ENCODE data around the gene SERPINB7. TPM values are rescaled to one million over a fixed set of nuclear protein-coding genes. Genes with fewer than 3 reads are reported as not detected.

The SERPINB7 gene
- total and polyA plus RNA-seq, 7 donors: 0.10 TPM; not detected in 6

- 13 to 39% methylated on average over 1 of the region's 1 CpG for WGBS, 2 donors
- no peak overlapping the region for H3K4me3 ChIP-seq
- H3K27me3 ChIP-seq: no peaks in the 10 kb centered on the region
- TF ChIP-seq POLR2AphosphoS5 (IDR thresholded peaks at IDR 0.05) (no peak), CTCF (IDR thresholded peaks at IDR 0.05) (no peak), EP300 (IDR thresholded peaks at IDR 0.05) (no peak), POLR2A (IDR thresholded peaks at IDR 0.05) (no peak)
- DNase-seq: no peak
- no peak overlapping the region for H3K27ac ChIP-seq
- H3K36me3 ChIP-seq: no peaks in the 10 kb centered on the region
- peaks cover 0 to 7% (median 0%) of the 10 kb centered on the region in 4 donors for H3K4me1 ChIP-seq
- intact Hi-C loops (cut with DNase I): no loop called here
- no peaks in the 10 kb centered on the region for H3K9me3 ChIP-seq
These were observed 4.2 kb downstream of the SERPINB7 start for GRCh38 chr18:63779386-63779785.

GRCh38 chr18:63783394-63783793 lies 8.2 kb downstream of the SERPINB7 start:
- Histone ChIP-seq H3K9me3 (no peaks in the 10 kb centered on the region), H3K27ac (no peak overlapping the region), H3K4me3 (no peak overlapping the region), H3K36me3 (no peaks in the 10 kb centered on the region), H3K4me1 (no peaks in the 10 kb centered on the region), H3K27me3 (no peaks in the 10 kb centered on the region)
- intact Hi-C loops (cut with DNase I): no loop called here
- DNase-seq: no peak
- TF ChIP-seq CTCF (IDR thresholded peaks at IDR 0.05) (no peak), POLR2A (IDR thresholded peaks at IDR 0.05) (no peak), POLR2AphosphoS5 (IDR thresholded peaks at IDR 0.05) (no peak), EP300 (IDR thresholded peaks at IDR 0.05) (no peak)
- 38 to 60% methylated on average over 5 of the region's 5 CpGs for WGBS, 2 donors

- DNase-seq: no peak
These were observed 9.7 kb downstream of the SERPINB7 start for GRCh38 chr18:63784787-63785452.

GRCh38 chr18:63787673-63788072 lies 12.5 kb downstream of the SERPINB7 start:
- no peak overlapping the region for H3K27ac ChIP-seq
- no peaks in the 10 kb centered on the region for H3K36me3 ChIP-seq
- WGBS, 2 donors: 75 to 94% methylated on average over 4 of the region's 4 CpGs
- H3K4me3 ChIP-seq: no peak overlapping the region
- no peaks in the 10 kb centered on the region for H3K4me1 ChIP-seq
- no peak for TF ChIP-seq POLR2AphosphoS5 (IDR thresholded peaks at IDR 0.05)
- TF ChIP-seq CTCF (IDR thresholded peaks at IDR 0.05): no peak
- no peak for TF ChIP-seq POLR2A (IDR thresholded peaks at IDR 0.05)
- TF ChIP-seq EP300 (IDR thresholded peaks at IDR 0.05): no peak
- DNase-seq: no peak
- no peaks in the 10 kb centered on the region for H3K9me3 ChIP-seq
- no peaks in the 10 kb centered on the region for H3K27me3 ChIP-seq
- intact Hi-C loops (cut with DNase I): no loop called here

More at GRCh38 chr18:63784787-63785452, 9.7 kb downstream of the SERPINB7 start:
- intact Hi-C loops (cut with DNase I): no loop called here
- TF ChIP-seq POLR2AphosphoS5 (IDR thresholded peaks at IDR 0.05) (no peak), CTCF (IDR thresholded peaks at IDR 0.05) (no peak)
- Histone ChIP-seq H3K9me3 (no peaks in the 10 kb centered on the region), H3K27me3 (no peaks in the 10 kb centered on the region), H3K4me1 (no peaks in the 10 kb centered on the region), H3K27ac (no peak overlapping the region), H3K36me3 (no peaks in the 10 kb centered on the region), H3K4me3 (no peak overlapping the region)
- 45 to 59% methylated on average over 4 of the region's 4 CpGs for WGBS, 2 donors

All from sigmoid colon (tissue), 7 donors.